GM21447 (cell line): Measurements from ENCODE around the gene ZNF831.

Experiments used
- ATAC-seq: cut with Tn5 transposase; IDR thresholded peaks from one replicate; pipeline ENCODE4 v1.9.1; 2021; ENCODE audit not compliant: unreplicated experiment

ZNF831 gene

DNA sequence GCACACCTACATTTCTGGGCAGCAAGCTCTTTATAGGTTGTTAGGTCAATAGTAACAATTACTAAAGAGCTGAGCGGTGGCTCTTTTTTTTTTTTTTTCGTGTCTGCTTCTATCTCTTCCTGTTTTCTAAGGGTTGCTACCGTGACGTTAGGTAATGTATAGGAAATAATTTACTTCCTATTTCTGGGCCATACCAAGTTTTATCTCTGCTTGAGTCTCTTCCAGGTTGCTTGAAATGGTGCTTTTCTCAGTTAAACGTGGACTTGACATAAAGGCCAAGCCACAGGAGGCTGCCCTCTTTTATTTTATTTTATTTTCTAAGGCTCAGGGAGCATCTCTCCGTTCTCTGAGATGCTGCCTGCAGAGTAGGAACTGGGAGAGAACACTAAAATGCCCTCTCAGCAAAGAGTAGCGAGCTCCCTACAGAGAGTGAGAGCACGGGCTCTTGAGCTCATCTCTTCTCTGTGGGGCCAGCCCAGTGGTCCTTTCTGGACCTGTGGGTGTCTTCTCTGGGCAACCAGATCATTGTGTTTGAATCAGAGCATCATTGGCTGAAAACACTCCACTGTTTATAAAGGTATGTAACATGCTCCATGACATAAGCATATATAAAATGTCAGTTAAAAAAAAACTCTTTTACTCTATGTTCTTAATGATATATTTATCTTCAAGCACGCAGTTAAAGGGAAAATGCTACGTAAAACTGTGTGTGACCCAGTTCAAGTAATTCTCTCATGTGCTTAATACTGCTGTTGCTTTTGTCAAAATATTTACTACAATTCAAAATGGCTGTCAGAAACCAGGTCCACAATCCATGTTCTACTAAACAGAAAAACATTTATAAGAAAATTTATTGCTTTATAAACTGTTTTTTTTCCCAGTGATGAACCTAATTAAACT is at the start of gene ZNF831:
TSS of gene ZNF831 (plus strand) at position 191 of the 900 bp plus-strand sequence. CDS start 27,199 bp downstream, outside the sequence.
- ATAC-seq, result peak; percentile 53

DNA sequence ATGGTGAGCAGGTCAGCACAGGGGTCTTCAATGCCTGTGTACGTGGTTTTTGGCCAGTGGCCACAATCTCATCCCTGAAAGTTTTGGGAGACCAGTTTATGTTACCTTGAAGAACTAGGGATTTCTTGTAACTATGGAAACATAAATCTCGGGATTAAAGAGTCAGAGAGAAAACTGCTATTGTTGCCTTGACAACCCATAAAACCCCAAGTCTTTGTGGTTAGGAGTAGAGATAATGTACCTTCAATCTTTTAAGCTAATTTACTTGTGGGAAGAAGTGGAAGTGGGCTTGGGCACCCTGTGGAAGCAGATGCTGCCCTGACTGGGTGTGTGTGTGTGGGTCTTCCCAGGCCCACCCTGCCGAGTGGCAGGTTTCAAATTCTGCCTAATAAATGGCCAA is 46.1 kb upstream of the ZNF831 start:
- no peak for ATAC-seq

DNA sequence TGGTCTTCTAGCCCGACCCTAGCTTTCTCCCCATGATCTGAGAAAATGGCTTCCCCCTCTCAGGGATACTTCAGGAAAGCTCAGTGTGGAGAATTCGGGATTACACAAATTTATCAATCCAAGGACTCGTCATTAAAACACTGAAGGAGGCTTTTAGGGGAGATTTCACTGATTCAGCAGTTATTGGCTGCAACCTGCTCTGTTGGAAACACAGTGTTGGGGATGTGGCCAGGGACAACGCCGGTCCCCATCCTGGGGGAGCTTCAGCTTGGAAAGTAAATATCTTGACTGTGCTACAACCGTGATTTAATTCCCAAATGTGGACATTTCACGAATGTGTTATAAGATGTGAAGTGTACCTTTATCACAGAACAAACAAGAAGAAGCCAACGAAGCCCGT is 44.8 kb upstream of the ZNF831 start:
- no peak for ATAC-seq

DNA sequence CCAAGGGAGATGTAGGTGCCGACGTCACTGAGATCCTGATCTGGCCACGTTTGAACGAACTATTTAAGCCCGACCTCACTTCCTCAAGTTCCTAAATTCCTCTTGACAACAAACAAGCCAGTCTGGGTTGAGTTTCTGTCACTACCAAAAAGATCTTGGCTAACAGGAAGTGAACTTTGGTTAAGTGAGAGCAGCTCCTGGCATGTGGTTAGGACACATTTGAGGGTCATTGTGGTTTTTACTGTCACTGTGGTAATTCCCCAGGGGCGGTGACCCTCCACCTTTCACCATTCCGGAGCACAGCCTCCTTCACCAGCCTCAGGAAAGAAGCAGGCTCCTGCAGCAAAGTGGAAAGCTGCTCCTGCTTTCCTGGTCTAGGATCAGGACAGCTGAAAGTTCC is 43.1 kb upstream of the ZNF831 start:
- ATAC-seq, result no peak

DNA sequence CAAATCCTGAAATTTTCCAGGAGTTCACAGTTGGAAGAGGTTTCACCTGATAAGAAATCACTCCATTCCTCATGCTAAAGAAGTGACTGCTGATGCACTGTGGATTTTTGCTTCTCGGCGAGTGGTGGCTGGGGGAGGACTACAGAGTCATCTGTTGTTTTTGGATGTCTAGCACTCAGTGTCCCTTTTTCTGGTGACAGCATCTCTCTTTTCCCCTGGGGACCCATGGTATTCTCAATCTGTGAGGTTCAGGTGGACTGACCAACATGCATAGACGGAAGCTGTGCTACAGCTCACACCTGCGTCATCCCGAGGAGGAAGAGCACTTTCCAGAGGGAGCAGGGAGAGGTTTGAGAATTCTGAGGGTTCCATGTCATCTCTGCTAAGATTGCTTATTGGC is 42.7 kb upstream of the ZNF831 start:
- no peak for ATAC-seq

DNA sequence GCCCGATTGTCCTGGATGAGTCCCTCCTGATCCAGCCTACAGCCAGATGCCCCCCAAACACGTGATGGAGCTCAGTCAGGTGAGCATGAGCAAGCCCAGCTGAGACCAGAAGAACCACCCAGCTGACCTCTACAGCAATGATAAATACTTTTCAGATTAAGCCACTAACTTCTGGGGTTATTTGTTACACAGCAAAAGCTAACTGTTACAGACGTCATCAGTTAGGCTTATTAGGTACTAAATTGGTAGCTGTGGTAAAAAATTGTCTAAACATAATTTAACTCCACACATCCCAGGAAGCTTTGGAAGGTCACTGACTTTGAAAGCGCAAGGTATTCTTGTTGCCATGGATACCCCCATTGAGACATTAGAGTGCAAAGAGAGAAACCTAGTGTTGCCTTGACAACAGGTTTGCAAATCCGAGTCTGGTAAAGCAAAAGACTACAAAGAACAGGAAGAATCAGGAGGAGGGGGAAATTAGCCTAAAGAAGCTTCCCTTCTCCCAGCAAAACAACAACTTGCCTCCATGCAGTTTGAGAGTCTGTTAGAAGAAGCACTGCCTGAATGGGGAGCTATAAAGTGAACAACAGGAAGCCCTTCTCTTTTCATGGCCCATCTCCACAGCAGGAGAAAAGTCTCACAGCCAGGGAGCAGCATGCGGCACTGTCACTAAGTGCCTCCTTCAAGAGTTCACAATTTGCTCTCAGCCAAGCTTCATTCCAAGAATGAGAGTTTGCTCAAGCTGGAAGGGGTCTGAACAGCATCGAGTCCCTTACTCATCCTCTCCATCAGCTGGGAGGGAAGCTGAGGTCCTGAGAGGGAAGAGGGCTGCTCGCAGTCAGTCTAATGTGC is 41.7 kb upstream of the ZNF831 start:
- ATAC-seq, result no peak

DNA sequence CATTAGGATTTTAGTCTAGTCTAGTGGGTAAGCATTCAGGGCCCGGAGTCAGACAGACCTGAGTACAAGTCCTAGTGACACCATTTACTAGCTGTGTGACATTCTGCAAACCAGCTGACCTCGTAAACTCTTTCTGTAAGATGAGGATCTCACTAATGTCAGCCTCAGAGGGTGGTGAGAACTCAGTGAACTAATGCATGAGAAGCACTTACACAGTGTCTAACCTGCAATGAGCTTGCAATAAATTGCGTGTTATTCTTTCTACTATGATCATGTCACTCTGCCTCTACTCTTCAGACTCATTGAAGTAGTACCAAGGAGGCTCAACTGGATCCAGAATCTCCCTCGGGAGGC is 41.1 kb upstream of the ZNF831 start:
- ATAC-seq, result no peak

DNA sequence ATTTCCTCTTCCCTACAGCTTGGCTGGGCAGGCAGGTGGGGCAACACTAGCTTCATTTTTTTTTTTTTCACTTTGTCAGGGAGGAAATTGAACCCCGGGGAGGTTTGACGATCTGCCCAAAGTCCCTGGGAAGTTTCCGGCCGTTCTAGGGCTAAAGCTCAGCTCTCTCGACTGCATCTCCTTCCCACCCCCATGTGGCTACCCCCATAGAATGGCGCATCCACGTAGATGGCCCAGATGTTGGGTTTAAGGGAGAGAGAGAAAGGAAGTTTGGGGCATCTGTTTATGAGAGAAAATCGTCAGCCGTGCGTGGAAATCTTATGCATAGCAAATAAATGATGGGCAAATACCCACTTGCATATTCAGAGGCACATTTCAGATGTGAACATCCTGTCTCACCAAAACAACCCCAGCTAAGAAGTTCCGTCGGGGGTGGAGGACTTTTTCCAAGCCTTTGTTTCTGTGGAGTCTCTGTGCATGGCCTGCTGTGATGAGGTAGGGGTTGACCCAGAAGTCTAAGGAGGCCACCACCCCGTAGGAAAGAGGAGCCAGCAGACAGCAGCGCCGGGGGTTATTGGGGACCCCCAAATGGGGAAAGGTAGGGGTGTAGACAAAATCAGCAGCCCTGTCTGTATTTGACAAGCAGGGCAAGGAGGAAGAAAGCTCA is 40.5 kb upstream of the ZNF831 start:
- no peak for ATAC-seq

DNA sequence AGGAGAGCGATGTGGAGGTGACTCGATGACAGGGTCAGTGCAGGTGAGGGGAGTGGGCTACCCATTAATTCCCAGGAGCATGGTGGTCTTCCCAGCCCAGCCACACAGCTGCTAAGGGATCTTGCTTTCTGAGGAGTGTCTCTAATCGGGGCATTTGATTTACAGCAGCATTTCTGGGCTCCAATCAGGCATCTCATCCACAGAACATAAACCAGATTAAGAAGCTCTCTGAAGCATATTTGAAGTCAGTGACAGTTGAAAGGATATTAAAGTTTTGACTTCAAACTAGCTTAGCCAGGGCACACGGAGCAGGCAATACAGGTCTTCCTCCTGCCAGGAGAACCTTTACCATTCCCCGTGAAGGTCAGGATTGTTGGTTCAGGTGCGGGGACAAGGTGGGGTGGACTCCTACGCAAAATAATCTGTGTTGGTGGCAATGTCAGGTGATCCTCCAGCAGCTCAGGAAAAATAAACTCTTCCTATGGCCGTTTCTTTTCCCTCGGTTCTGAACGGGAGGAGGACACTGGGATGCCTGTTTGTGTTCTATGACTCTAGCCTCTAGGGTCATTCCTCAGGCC is 39.9 kb upstream of the ZNF831 start:
- ATAC-seq, result no peak

DNA sequence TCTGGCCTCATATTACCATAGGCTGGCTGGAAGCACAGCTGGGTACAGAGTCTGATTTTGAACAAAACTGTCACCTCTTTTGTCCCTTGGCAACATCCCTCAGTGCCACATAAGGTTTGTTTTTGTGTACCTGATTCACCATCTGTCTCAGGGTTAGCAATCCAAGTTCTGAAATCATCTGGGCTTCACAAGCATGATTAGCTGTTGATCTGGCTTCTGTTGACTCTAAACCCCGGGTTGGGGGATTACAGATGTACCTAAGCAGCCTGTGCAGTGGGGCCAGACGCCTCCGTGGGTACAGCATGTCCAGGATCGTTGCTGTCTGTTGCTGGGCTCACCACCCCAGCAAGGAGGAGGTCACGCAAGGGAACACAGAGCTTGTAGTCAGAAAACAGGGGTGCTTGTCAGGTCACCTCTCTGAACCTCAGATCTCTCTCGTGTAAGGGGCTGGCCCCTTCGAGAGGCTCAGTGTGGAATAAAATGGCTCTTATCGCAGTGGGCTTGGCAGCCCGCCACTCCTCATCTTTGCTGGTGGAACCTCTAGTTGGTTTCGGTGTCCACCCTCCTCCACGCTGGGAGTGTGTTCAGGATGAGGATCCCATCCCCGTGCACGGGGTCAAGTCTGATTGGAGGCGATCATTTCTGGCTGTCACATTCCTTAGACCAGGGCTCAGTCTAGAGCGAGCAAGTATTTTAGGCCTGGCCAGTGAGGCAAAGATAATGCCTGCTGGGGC is 39.2 kb upstream of the ZNF831 start:
- ATAC-seq, result no peak

DNA sequence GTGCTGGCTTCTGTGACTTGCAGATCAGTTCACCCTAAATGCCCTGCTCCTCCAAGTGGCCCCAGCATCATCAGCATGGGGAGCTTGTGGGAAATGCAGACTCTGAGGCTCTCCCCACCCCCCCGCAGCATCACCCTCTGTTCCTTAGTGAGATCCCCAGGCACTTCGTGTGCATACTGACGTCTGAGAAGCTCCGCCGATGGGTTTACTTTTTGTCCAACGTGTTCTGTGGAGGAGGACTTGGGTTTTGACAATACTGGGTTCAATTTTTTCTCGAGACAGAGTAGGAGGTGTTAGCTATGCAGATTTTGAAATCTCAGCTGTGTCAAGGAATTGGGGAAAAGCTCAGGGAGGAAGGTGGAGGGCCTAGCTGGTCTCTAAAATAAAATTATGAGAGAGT is 38.3 kb upstream of the ZNF831 start:
- ATAC-seq, result no peak

DNA sequence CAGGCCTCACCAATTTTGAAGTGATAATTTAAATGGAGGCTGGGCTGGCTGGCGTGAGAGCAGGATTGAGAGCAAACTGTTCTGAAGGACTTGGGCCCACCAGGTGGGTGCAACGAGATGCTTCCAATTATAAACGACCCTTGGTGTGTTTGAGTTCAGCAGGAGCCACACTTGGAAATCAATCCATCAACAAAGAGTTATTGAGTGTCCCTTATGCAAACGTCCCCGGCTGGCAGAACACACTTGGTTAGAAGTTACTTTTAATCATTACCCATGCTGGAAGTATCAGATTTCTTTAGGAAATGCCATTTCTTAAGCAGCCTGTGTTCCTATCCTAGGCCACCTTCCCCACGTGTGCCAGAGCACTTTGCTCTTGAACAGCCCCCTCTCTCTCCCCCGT is 37.8 kb upstream of the ZNF831 start:
- ATAC-seq, result no peak

DNA sequence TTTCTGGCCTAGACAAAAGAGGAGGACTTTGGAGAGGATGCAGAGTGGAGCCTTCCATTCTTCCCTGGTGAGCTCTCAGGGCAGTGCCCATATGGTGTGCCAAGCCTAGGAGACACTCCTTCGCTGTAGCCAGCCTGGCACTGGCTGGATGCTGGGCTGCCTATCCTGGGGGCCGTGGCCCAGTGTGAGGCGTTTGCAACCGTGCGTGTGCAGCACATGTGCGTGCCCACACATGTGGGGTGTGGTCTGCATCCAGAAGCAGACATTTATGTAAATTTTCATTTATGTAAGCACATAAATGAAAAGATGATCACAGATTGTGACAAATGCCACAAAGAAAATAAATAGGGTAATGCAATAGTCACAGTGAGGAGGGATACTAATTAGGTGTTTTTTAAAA is 35.8 kb upstream of the ZNF831 start:
- ATAC-seq, result no peak

DNA sequence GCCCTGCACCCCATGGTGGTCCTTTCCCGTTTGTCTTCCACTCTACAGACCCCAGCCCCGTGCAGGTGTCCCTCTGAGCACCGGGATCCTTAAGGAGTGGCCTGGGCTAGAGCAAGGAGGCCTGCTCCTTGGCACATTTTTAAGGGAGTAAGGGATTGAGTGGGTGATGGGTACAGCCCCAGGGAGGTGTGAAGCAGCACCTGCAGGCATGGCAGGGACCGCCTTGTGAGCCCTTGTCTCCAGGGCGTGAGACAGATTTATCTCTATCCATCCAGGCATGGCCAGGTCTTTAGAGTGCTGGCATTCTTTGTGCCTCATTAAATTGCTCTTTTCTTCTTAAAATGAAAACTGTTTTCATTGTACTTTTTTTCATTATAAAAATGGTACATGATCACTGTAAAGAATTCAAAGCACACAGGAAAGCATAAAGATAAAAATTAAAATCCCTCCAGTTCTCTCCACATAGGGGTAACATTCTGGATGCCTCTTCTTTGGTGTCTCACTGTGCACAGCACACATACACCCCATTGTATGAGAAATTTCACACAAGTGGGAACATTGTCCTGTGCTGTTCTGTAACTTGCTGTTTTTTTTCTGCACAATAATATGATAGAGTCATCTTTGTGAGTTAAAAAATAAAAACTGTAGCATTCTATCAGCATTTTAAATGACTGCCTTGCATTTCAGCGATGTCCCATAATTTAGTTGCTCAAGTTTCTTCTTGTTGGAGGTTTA is 31.9 kb upstream of the ZNF831 start:
- no peak for ATAC-seq

DNA sequence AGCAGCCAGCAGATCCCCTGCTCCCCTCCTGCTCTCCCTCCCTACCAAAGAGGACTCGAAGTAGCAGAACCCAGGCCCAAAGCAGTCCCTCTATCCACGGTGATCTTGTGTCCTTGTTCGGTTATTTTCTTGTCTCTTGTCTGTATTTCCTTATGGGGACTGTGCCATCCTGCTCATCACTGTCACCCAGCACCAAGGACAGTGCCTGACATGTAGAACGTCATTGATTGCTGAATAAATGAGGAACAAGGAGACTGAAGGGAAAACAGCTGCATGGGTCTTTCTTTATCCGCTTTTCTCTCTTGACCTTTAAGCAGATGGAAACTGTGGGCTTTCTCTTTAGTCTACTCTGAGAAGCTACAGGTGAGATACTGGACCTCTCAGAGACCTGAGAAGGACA is 29.4 kb upstream of the ZNF831 start:
- no peak for ATAC-seq

DNA sequence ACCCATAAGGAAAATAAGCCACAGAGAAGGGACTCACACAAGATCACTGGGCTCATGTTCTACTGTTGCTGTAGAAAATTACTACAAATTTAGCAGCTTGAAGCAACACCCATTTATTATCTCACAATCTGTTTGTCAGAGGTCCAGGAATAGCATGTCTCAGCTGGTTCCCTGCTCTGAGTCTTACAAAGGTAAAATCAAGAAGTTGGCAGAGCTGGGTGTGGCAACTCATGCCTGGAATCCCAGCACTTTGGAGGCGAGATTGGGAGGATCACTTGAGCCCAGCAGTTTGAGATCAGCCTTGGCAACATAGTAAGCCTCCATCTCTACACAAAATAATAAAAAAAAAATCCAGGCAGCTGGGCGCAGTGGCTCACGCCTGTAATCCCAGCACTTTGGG is 28.5 kb upstream of the ZNF831 start:
- ATAC-seq, result no peak

DNA sequence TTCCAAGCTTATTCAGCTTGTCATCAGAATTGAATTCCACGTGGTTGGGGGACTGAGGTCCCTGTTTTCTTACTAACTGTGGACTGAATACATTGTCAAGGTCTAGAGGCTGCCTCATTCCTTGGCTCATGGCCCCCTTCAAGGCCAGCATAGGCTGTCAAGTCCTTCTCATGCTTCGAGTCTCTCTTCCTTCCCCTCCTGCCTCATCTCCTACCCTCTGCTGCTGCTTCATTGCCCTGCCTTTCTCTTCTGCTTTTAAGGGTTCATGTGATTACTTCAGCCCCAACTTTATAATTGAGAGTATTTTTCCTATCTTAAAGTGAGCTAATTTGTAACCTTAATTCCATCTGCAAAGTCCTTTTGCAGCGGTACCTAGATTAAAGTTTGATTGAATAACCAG is 27.6 kb upstream of the ZNF831 start:
- ATAC-seq, result no peak

DNA sequence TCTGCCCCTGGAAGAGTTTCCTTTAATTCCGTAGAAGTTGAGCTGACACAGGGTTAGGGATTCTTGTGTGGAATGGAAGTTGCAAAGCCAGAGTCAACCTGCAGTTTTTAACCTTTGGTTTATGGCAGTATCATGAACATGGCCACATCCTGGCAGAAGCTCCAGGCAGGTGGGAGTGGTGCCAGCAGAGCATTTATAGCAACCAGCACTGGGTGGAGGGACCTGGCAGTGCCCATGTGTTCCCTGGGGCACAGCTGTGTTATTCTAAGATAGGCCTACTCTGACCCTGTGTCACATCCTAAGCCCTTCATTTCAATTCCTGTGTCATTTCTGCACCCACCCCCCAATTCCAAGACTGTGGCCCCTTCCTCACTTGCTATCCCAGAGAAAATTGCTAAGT is 26.1 kb upstream of the ZNF831 start:
- no peak for ATAC-seq

DNA sequence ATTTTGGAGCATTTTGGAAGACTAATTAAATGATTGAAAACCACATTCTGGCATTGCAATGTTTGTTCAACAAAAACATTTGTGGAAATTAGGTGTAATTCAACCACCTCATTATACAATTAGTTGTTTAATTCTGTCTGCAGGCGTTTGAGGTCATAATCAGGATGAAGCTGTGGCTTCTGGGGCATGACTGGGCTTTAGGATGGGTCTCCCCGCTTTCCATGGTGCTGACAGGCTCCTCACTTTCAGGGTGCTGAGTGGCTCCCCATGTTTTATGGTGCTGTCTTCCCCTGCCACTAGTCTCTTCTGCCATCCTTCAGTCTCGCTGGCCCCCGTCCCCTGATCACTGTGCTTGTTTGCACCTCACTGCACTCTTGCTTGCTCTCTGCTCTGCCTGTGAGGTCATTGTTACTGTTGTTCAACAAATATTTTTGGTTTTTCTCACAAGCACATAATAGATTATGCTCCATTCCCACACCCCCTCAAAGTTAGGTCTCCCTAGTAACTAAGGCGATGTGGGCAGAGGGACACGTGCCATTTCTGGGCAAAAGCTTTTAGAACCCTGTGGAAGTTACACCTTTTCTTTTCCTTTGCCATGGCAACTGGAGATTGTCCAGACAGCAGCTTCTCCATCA is 25.4 kb upstream of the ZNF831 start:
- no peak for ATAC-seq
